PC-9 (cell line): ENCODE measurements around the gene LINGO3.

ENCODE experiments used
- CTCF ChIP-seq: fragments of 200-600 bp; sonication (generic); conservative IDR thresholded peaks from 2 replicates; pipeline ENCODE4 v1.6.1; 2017; ENCODE audit warnings: mixed run types, antibody characterized with exemption, mild to moderate bottlenecking, moderate library complexity
- EZH2 ChIP-seq: fragments of 200-600 bp; sonication (generic); IDR thresholded peaks from 2 replicates; pipeline ENCODE4 v1.8.0; 2017; ENCODE audit warnings: antibody characterized with exemption, low read depth

- TF ChIP-seq EZH2 (no peak), CTCF (peak; percentile 49)
Observed at GRCh38 chr19:2274931-2275535, 32.9 kb downstream of the LINGO3 start.
